CD8-positive, alpha-beta memory T cell (primary cell): Measurements from ENCODE around the gene RNU7-1. TPM values are rescaled to one million over a fixed set of nuclear protein-coding genes. Genes with fewer than 3 reads are reported as not detected.

Experiments used
- CTCF ChIA-PET: fragments of 350-600 bp; sonication (Branson Sonifier 250); formaldehyde crosslinking; loops from one replicate; lab custom pipeline; 2021; ENCODE audit warnings: antibody characterized with exemption; lab: Charles Lee
- POLR2A ChIA-PET: fragments of 350-600 bp; sonication (Branson Sonifier 250); formaldehyde crosslinking; loops from one replicate; lab custom pipeline; 2021; ENCODE audit warnings: antibody characterized with exemption; lab: Charles Lee
- DNase-seq, 5 donors: peaks; one replicate each; pipeline versions ENCODE4 v3.0.0 to v3.0.0-alpha.2; 2020 to 2022; ENCODE audit warnings: mixed read lengths in 1 of 5
- H3K27ac ChIP-seq: one replicate; pipeline ENCODE4 v1.7.0; 2013; ENCODE audit warnings: low read depth, mild to moderate bottlenecking, low read length, moderate library complexity
- H3K27me3 ChIP-seq: 2 replicates; pipeline ENCODE4 v1.7.0; 2013; ENCODE audit warnings: low read length, mild to moderate bottlenecking; ENCODE audit not compliant: insufficient read depth, poor library complexity, severe bottlenecking
- H3K36me3 ChIP-seq: 2 replicates; pipeline ENCODE4 v1.7.0; 2013; ENCODE audit warnings: mild to moderate bottlenecking, low read length, moderate library complexity; ENCODE audit not compliant: insufficient read depth
- H3K4me1 ChIP-seq: 2 replicates; pipeline ENCODE4 v1.7.0; 2013; ENCODE audit warnings: mild to moderate bottlenecking, low read length, moderate library complexity; ENCODE audit not compliant: insufficient read depth
- H3K4me3 ChIP-seq: 2 replicates; pipeline ENCODE4 v1.7.0; 2013; ENCODE audit warnings: mild to moderate bottlenecking, low read length
- H3K9me3 ChIP-seq: 2 replicates; pipeline ENCODE4 v1.7.0; 2013; ENCODE audit warnings: mild to moderate bottlenecking, low read length
- H3K27ac Mint-ChIP-seq, 8 donors: one replicate each; pipeline ENCODE4 v1.8.0; 2020 to 2021; ENCODE audit warnings: mixed read lengths in 8 of 8, mild to moderate bottlenecking in 6 of 8, inconsistent platforms in 3 of 8, moderate library complexity in 3 of 8
- H3K27me3 Mint-ChIP-seq, 2 donors: one replicate each; pipeline ENCODE4 v1.8.0; 2020 to 2021; ENCODE audit warnings: mixed read lengths in 2 of 2, mild to moderate bottlenecking in 1 of 2, moderate library complexity in 1 of 2
- H3K36me3 Mint-ChIP-seq, 3 donors: one replicate each; pipeline ENCODE4 v1.8.0; 2020 to 2021; ENCODE audit warnings: mixed read lengths in 3 of 3, inconsistent platforms in 1 of 3, mild to moderate bottlenecking in 1 of 3
- H3K4me1 Mint-ChIP-seq, 3 donors: one replicate each; pipeline ENCODE4 v1.8.0; 2020 to 2021; ENCODE audit warnings: mixed read lengths in 3 of 3, inconsistent platforms in 1 of 3, mild to moderate bottlenecking in 1 of 3
- H3K4me3 Mint-ChIP-seq, 7 donors: one replicate each; pipeline ENCODE4 v1.8.0; 2020 to 2021; ENCODE audit warnings: mixed read lengths in 7 of 7, mild to moderate bottlenecking in 6 of 7, moderate library complexity in 4 of 7, inconsistent platforms in 2 of 7
- H3K9me3 Mint-ChIP-seq, 5 donors: one replicate each; pipeline ENCODE4 v1.8.0; 2020 to 2022; ENCODE audit warnings: mixed read lengths in 5 of 5, mild to moderate bottlenecking in 3 of 5, moderate library complexity in 2 of 5, inconsistent platforms in 1 of 5
- polyA plus RNA-seq: library from polyadenylated mRNA; unstranded; fragments of 300-500 nt; fragmentation: Illumina TruSeq; gene quantifications from one replicate; pipeline ENCODE4 v1.2.3, GENCODE V29; 2021
- total RNA-seq, 2 experiments: library from RNA; stranded (reverse); gene quantifications; one replicate each; pipeline ENCODE4 v1.2.3, GENCODE V29; 2021

RNU7-1 gene
- total and polyA plus RNA-seq, 3 experiments from 2014 or later, result not detected

DNA sequence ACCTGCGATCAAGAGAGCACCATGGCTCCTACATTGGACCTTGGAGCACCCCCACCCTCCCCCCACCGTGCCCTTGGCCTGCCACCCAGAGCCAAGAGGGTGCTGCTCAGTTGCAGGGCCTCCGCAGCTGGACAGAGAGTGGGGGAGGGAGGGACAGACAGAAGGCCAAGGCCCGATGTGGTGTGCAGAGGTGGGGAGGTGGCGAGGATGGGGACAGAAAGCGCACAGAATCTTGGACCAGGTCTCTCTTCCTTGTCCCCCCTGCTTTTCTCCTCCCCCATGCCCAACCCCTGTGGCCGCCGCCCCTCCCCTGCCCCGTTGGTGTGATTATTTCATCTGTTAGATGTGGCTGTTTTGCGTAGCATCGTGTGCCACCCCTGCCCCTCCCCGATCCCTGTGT is 1.8 kb upstream of the RNU7-1 start:
- H3K4me1 ChIP-seq, result peaks cover 42% of the 10 kb centered on the region
- H3K9me3 ChIP-seq, result no peaks in the 10 kb centered on the region
- no peaks in the 10 kb centered on the region for H3K36me3 ChIP-seq
- H3K27ac ChIP-seq, result no peak overlapping the region
- ChIA-PET POLR2A (interaction anchor here (1.0 to 1.7 kb wide), 2 partner anchors 23 to 27 kb away, joined by 3 to 4 read pairs; no protein-coding TSS in a partner anchor), CTCF (interaction anchor here (0.8 to 22.6 kb wide), 6 partner anchors 9 to 76 kb away, joined by 3 to 815 read pairs (median 32); partner anchors contain the start of genes ATN1, LPCAT3, PTPN6 and SPSB2)
- no peak for DNase-seq
- H3K36me3 Mint-ChIP-seq, result peaks cover 0 to 26% (median 0%) of the 10 kb centered on the region in 3 donors
- peaks cover 0 to 6% of the 10 kb centered on the region in 2 donors for H3K27me3 Mint-ChIP-seq
- H3K4me1 Mint-ChIP-seq, result peaks cover 47 to 54% (median 54%) of the 10 kb centered on the region in 3 donors
- no peak overlapping the region for H3K4me3 ChIP-seq
- peak overlapping the region in 3 of 8 donors; percentile 21 to 100 (median 94) for H3K27ac Mint-ChIP-seq
- peak overlapping the region in 1 of 7 donors; percentile 9 for H3K4me3 Mint-ChIP-seq
- no peaks in the 10 kb centered on the region for H3K27me3 ChIP-seq
- H3K9me3 Mint-ChIP-seq, result no peaks in the 10 kb centered on the region

DNA sequence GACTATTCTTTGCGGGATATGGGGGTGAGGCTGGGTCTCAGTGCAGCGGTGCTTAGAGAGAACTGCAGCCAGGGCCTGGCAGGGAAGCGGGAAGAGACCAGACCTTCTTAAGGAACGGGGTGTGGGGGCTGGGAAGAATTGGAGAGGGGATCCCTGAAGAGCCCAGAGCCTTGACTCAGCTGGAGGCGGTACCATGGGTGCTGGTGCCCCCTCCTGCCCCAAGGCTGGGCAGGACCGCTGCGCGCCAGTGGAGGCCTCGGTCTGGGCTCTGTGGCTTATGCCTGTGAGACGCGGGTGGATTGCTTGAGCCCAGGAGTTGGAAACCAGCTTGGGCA is 1.3 kb upstream of the RNU7-1 start:
- POLR2A ChIA-PET, result interaction anchor here (1.7 to 10.6 kb wide), 3 partner anchors 18 to 76 kb away, joined by 4 to 481 read pairs (median 21); partner anchors contain the start of gene LPCAT3
- peak in 1 of 5 donors; percentile 58 for DNase-seq
- Mint-ChIP-seq H3K4me1 (peaks cover 49 to 57% (median 57%) of the 10 kb centered on the region in 3 donors), H3K27ac (peak overlapping the region; percentile 82 to 100 (median 96)), H3K36me3 (peaks cover 0 to 24% (median 0%) of the 10 kb centered on the region in 3 donors), H3K4me3 (peak overlapping the region in 1 of 7 donors; percentile 28), H3K9me3 (no peaks in the 10 kb centered on the region), H3K27me3 (peaks cover 0 to 6% of the 10 kb centered on the region in 2 donors)
- Histone ChIP-seq H3K9me3 (no peaks in the 10 kb centered on the region), H3K4me3 (no peak overlapping the region), H3K27me3 (no peaks in the 10 kb centered on the region), H3K27ac (peak overlapping the region; percentile 96), H3K4me1 (peaks cover 42% of the 10 kb centered on the region), H3K36me3 (no peaks in the 10 kb centered on the region)
- CTCF ChIA-PET, result interaction anchor here (1.9 to 22.6 kb wide), 4 partner anchors 16 to 70 kb away, joined by 6 to 815 read pairs (median 46); partner anchors contain the start of genes ATN1 and SPSB2

DNA sequence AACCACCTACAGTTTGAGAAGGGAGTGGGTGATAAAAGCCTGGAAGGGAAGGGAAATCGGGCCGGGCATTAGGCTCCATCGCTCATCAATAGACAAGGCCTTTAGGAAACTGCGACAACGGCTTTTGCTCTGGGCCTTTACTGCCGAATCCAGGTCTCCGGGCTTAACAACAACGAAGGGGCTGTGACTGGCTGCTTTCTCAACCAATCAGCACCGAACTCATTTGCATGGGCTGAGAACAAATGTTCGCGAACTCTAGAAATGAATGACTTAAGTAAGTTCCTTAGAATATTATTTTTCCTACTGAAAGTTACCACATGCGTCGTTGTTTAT is 261 bp upstream of the RNU7-1 start:
- ChIA-PET CTCF (interaction anchor here (0.9 to 22.6 kb wide), 16 partner anchors 9 to 322 kb away, joined by 3 to 815 read pairs (median 10); partner anchors contain the start of genes ATN1, C1RL, EMG1 and ENO2), POLR2A (interaction anchor here (1.1 to 10.6 kb wide), 15 partner anchors 9 to 219 kb away, joined by 4 to 481 read pairs (median 11); partner anchors contain the start of genes ATN1, CDCA3, COPS7A and EMG1)
- Histone ChIP-seq H3K36me3 (no peaks in the 10 kb centered on the region), H3K4me3 (peak overlapping the region; percentile 72), H3K27ac (peak overlapping the region; percentile 96), H3K4me1 (peaks cover 49% of the 10 kb centered on the region), H3K27me3 (no peaks in the 10 kb centered on the region), H3K9me3 (no peaks in the 10 kb centered on the region)
- Mint-ChIP-seq H3K36me3 (peaks cover 0 to 24% (median 0%) of the 10 kb centered on the region in 3 donors), H3K27me3 (peaks cover 0 to 6% of the 10 kb centered on the region in 2 donors), H3K9me3 (no peaks in the 10 kb centered on the region), H3K27ac (peak overlapping the region; percentile 94 to 100 (median 99)), H3K4me1 (peaks cover 55 to 62% (median 60%) of the 10 kb centered on the region in 3 donors), H3K4me3 (peak overlapping the region; percentile 87 to 98 (median 94))
- DNase-seq, result peak in 4 of 5 donors; percentile 70 to 91 (median 82)

DNA sequence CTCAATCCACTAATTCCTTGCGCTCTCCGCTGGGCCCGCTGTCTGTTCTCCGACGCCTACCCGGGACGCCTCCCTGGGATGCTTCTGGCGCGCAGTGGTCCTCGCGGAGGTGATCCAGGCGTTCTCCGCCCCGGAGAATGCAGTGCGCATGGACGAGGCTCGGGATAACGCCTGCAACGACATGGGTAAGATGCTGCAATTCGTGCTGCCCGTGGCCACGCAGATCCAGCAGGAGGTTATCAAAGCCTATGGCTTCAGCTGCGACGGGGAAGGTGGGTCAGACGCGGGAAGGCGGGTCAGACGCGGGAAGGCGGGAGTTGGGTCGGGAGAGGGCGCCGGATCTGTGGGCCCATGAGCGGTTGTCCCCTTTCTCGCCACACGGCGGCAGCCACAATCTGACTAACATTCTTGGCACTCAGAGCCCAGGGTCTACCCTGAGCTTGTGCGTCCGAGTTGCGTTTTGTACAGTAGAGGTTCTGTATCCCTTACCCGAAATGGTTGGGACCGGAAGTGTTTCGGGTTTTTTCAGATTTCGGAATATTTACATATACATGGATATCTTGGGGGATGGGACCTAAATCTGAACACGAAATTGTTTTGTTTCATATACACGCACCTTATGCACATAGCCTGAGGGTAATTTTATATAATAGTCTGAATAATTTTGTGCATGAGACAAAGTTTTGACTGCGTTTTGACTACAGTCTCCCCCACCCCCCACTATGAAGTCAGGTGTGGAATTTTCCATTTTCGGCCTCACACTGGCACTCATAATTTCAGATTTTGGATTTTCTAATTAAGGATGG is 968 bp downstream of the RNU7-1 start:
- no peaks in the 10 kb centered on the region for H3K9me3 Mint-ChIP-seq
- ChIA-PET CTCF (interaction anchor here (0.6 to 22.6 kb wide), 23 partner anchors 8 to 323 kb away, joined by 3 to 815 read pairs (median 6); partner anchors contain the start of genes ATN1, C1RL, EMG1 and ENO2), POLR2A (interaction anchor here (0.5 to 10.6 kb wide), 18 partner anchors 8 to 220 kb away, joined by 3 to 481 read pairs (median 9); partner anchors contain the start of genes ATN1, CDCA3, COPS7A and EMG1)
- peaks cover 0 to 5% of the 10 kb centered on the region in 2 donors for H3K27me3 Mint-ChIP-seq
- peak overlapping the region; percentile 96 for H3K27ac ChIP-seq
- H3K36me3 ChIP-seq, result no peaks in the 10 kb centered on the region
- peaks cover 0 to 22% (median 0%) of the 10 kb centered on the region in 3 donors for H3K36me3 Mint-ChIP-seq
- DNase-seq, result peak; percentile 73 to 93 (median 84)
- H3K27me3 ChIP-seq, result no peaks in the 10 kb centered on the region
- peaks cover 58% of the 10 kb centered on the region for H3K4me1 ChIP-seq
- peak overlapping the region; percentile 72 for H3K4me3 ChIP-seq
- peak overlapping the region; percentile 87 to 98 (median 94) for H3K4me3 Mint-ChIP-seq
- peaks cover 60 to 67% (median 67%) of the 10 kb centered on the region in 3 donors for H3K4me1 Mint-ChIP-seq
- H3K27ac Mint-ChIP-seq, result peak overlapping the region; percentile 94 to 100 (median 99)
- no peaks in the 10 kb centered on the region for H3K9me3 ChIP-seq

DNA sequence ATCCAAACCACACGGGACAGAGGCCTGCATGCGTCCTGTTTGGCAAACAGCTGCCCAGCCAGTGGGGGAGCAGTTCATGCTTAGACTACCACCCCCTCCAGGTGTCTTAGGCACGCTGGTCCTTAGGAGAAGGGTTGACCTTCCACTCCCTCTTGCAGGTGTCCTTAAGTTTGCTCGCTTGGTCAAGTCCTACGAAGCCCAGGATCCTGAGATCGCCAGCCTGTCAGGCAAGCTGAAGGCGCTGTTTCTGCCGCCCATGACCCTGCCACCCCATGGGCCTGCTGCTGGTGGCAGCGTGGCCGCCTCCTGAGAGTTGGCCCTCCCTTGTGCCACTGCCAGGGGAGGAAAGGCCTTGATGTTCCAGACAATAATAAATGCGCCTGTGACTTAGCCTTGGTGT is 2.0 kb downstream of the RNU7-1 start:
- H3K4me3 Mint-ChIP-seq, result peak overlapping the region; percentile 87 to 98 (median 94)
- peak overlapping the region; percentile 94 to 100 (median 98) for H3K27ac Mint-ChIP-seq
- peaks cover 69% of the 10 kb centered on the region for H3K4me1 ChIP-seq
- no peaks in the 10 kb centered on the region for H3K27me3 ChIP-seq
- H3K36me3 ChIP-seq, result no peaks in the 10 kb centered on the region
- peak overlapping the region; percentile 53 for H3K27ac ChIP-seq
- peaks cover 0 to 5% of the 10 kb centered on the region in 2 donors for H3K27me3 Mint-ChIP-seq
- no peaks in the 10 kb centered on the region for H3K9me3 ChIP-seq
- H3K9me3 Mint-ChIP-seq, result no peaks in the 10 kb centered on the region
- H3K36me3 Mint-ChIP-seq, result peaks cover 0 to 18% (median 0%) of the 10 kb centered on the region in 3 donors
- CTCF ChIA-PET, result interaction anchor here (1.1 to 22.6 kb wide), 13 partner anchors 8 to 193 kb away, joined by 3 to 815 read pairs (median 23); partner anchors contain the start of genes ATN1, C1RL, EMG1 and LPCAT3
- peaks cover 69 to 77% (median 74%) of the 10 kb centered on the region in 3 donors for H3K4me1 Mint-ChIP-seq
- DNase-seq, result no peak
- POLR2A ChIA-PET, result interaction anchor here (0.5 to 10.6 kb wide), 6 partner anchors 9 to 182 kb away, joined by 3 to 481 read pairs (median 20); partner anchors contain the start of genes CDCA3, LPCAT3 and USP5
- peak overlapping the region; percentile 72 for H3K4me3 ChIP-seq

DNA sequence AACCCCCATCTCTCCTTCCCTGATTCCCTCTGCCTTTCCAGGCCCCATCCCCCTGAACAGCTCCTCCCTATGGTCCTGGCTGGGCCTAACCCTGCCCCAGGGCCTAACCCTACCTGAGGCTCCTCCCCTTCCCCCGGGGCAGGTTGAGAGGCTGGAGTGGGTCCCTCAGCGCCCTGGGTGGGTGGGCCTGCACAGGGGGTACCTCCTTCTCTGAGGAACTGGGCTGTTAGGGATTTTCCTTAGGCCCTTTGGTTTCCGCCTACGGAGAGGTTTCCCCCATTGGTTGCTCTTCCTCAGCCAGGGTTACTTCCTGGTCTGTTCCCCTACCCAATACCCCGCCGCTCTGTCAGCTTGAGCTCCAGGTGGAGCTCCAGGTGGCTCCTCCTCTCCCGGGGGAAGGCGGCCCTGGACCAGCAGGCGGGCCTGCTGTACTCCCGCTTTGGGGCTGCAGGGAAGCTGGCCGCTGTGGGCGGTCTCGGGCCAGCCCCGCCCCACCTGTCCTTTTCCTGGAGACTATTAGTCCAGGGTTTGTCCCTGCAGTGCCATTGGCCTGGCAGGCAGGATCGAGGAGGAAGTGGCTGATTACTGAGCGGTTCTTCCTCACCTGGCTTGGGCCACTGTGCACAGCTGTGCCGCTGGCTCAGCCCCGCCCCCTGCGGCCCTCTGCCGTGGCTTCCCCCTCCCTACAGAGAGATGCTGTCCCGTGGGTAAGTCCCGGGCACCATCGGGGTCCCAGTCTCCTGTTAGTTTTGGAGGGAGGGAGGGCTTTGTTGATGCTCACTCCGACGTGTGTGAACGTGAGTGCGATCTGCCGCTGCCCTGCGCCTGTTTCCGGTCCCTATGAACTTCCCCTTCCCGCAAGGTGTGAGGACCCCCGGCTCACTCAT is 2.7 kb downstream of the RNU7-1 start:
- Histone ChIP-seq H3K27ac (peak overlapping the region; percentile 53), H3K36me3 (no peaks in the 10 kb centered on the region), H3K27me3 (no peaks in the 10 kb centered on the region), H3K4me1 (peaks cover 73% of the 10 kb centered on the region), H3K4me3 (peak overlapping the region; percentile 72), H3K9me3 (no peaks in the 10 kb centered on the region)
- peak overlapping the region; percentile 94 to 100 (median 98) for H3K27ac Mint-ChIP-seq
- H3K9me3 Mint-ChIP-seq, result no peaks in the 10 kb centered on the region
- DNase-seq, result peak; percentile 55 to 79 (median 65)
- CTCF ChIA-PET, result interaction anchor here (0.9 to 22.6 kb wide), 13 partner anchors 8 to 193 kb away, joined by 3 to 815 read pairs (median 21); partner anchors contain the start of genes ATN1, C1RL, EMG1 and LPCAT3
- peak overlapping the region; percentile 87 to 98 (median 93) for H3K4me3 Mint-ChIP-seq
- POLR2A ChIA-PET, result interaction anchor here (0.5 to 10.6 kb wide), 6 partner anchors 9 to 181 kb away, joined by 3 to 481 read pairs (median 10); partner anchors contain the start of genes CDCA3, EMG1, PHB2 and USP5
- peaks cover 0 to 19% (median 0%) of the 10 kb centered on the region in 3 donors for H3K36me3 Mint-ChIP-seq
- peaks cover 73 to 82% (median 79%) of the 10 kb centered on the region in 3 donors for H3K4me1 Mint-ChIP-seq
- peaks cover 0 to 5% of the 10 kb centered on the region in 2 donors for H3K27me3 Mint-ChIP-seq
